Uterus (tissue), 2 donors: Measurements from ENCODE around the gene ENO2.

Experiments used
- CTCF ChIP-seq, 4 experiments: fragments of 200-600 bp in 2 of 4; fragments of 450-650 bp in 2 of 4; sonication (generic) in 2 of 4; IDR thresholded peaks; one replicate each; pipeline ENCODE4 v1.5.1; 2016 to 2019; ENCODE audit warnings: antibody characterized with exemption in 4 of 4, mild to moderate bottlenecking in 2 of 4, moderate library complexity in 1 of 4
- POLR2A ChIP-seq, 2 donors: fragments of 450-650 bp; IDR thresholded peaks; one replicate each; pipeline ENCODE4 v1.6.1; 2016; ENCODE audit warnings: antibody characterized with exemption in 2 of 2, mild to moderate bottlenecking in 1 of 2, moderate library complexity in 1 of 2

GRCh38 chr12:6943389-6943721, 29.0 kb downstream of the ENO2 start:
- TF ChIP-seq CTCF (IDR thresholded peaks at IDR 0.05) (no peak), POLR2A (IDR thresholded peaks at IDR 0.05) (peak; percentile 35 to 75)
